Measurements from ENCODE around the gene INO80.
A peak's percentile ranks its signal among the peaks of the same experiment; 100 is the strongest.

Gene INO80

GRCh38 chr15:40937762-40938535 is 178.1 kb downstream of the INO80 start:
- peaks cover 45% of the 10 kb centered on the region for H3K27me3 ChIP-seq (ENCODE audit: control insufficient read depth, insufficient read depth, low read length)

GRCh38 chr15:40936709-40937666 is 179.1 kb downstream of the INO80 start:
- no peaks in the 10 kb centered on the region for H3K4me1 ChIP-seq (ENCODE audit: control insufficient read depth, insufficient read depth, low read length)
- no peak overlapping the region for H3K9ac ChIP-seq (ENCODE audit: low read depth, low read length)
- peaks cover 47% of the 10 kb centered on the region for H3K27me3 ChIP-seq (ENCODE audit: control insufficient read depth, insufficient read depth, low read length)
- no peaks in the 10 kb centered on the region for H3K9me3 ChIP-seq (ENCODE audit: control insufficient read depth, insufficient read depth, low read length)
- H3K36me3 ChIP-seq (ENCODE audit: control insufficient read depth, insufficient read depth, low read length): no peaks in the 10 kb centered on the region
- H3K4me3 ChIP-seq (ENCODE audit: low read depth, low read length): no peak overlapping the region

More at GRCh38 chr15:40937762-40938535, 178.1 kb downstream of the INO80 start:
- Histone ChIP-seq H3K9ac (ENCODE audit: low read depth, low read length) (no peak overlapping the region), H3K36me3 (ENCODE audit: control insufficient read depth, insufficient read depth, low read length) (no peaks in the 10 kb centered on the region), H3K4me3 (ENCODE audit: low read depth, low read length) (no peak overlapping the region), H3K4me1 (ENCODE audit: control insufficient read depth, insufficient read depth, low read length) (no peaks in the 10 kb centered on the region), H3K9me3 (ENCODE audit: control insufficient read depth, insufficient read depth, low read length) (no peaks in the 10 kb centered on the region)

- no peaks in the 10 kb centered on the region for H3K36me3 ChIP-seq (ENCODE audit: control insufficient read depth, insufficient read depth, low read length)
- no peaks in the 10 kb centered on the region for H3K9me3 ChIP-seq (ENCODE audit: control insufficient read depth, insufficient read depth, low read length)
- no peak overlapping the region for H3K4me3 ChIP-seq (ENCODE audit: low read depth, low read length)
- H3K4me1 ChIP-seq (ENCODE audit: control insufficient read depth, insufficient read depth, low read length): no peaks in the 10 kb centered on the region
- H3K27me3 ChIP-seq (ENCODE audit: control insufficient read depth, insufficient read depth, low read length): peaks cover 54% of the 10 kb centered on the region
- no peak overlapping the region for H3K9ac ChIP-seq (ENCODE audit: low read depth, low read length)
Observed at GRCh38 chr15:40936234-40936708, 179.8 kb downstream of the INO80 start.

GRCh38 chr15:40934457-40934856 is 181.6 kb downstream of the INO80 start:
- peaks cover 56% of the 10 kb centered on the region for H3K27me3 ChIP-seq (ENCODE audit: control insufficient read depth, insufficient read depth, low read length)
- H3K9me3 ChIP-seq (ENCODE audit: control insufficient read depth, insufficient read depth, low read length): no peaks in the 10 kb centered on the region
- peaks cover 3% of the 10 kb centered on the region for H3K4me1 ChIP-seq (ENCODE audit: control insufficient read depth, insufficient read depth, low read length)
- H3K36me3 ChIP-seq (ENCODE audit: control insufficient read depth, insufficient read depth, low read length): no peaks in the 10 kb centered on the region
- no peak overlapping the region for H3K4me3 ChIP-seq (ENCODE audit: low read depth, low read length)
- no peak overlapping the region for H3K9ac ChIP-seq (ENCODE audit: low read depth, low read length)

DNA sequence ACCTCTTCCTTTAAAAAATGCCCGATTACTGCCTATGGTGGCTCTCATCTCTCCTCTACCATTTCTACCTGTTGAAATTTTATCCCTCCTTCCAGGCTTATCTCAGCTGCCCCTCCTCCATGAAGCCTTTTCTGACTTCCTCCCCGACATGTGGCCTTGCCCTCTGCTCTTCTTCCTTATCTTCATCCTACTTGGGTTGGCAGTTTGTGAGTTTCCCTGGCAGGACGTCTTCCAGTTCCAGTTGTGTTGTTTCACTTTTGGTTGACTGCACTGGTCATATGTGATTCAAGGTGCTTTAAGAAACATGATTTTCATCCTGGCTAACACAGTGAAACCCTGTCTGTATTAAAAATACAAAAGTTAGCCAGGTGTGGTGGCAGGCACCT is 182.6 kb downstream of the INO80 start:
- Histone ChIP-seq H3K36me3 (ENCODE audit: control insufficient read depth, insufficient read depth, low read length) (no peaks in the 10 kb centered on the region), H3K9ac (ENCODE audit: low read depth, low read length) (no peak overlapping the region), H3K4me3 (ENCODE audit: low read depth, low read length) (no peak overlapping the region), H3K27me3 (ENCODE audit: control insufficient read depth, insufficient read depth, low read length) (peaks cover 61% of the 10 kb centered on the region), H3K4me1 (ENCODE audit: control insufficient read depth, insufficient read depth, low read length) (peaks cover 3% of the 10 kb centered on the region), H3K9me3 (ENCODE audit: control insufficient read depth, insufficient read depth, low read length) (no peaks in the 10 kb centered on the region)

GRCh38 chr15:40932649-40933516 is 183.2 kb downstream of the INO80 start:
- H3K9me3 ChIP-seq (ENCODE audit: control insufficient read depth, insufficient read depth, low read length): no peaks in the 10 kb centered on the region
- H3K9ac ChIP-seq (ENCODE audit: low read depth, low read length): no peak overlapping the region
- H3K4me3 ChIP-seq (ENCODE audit: low read depth, low read length): no peak overlapping the region
- no peaks in the 10 kb centered on the region for H3K36me3 ChIP-seq (ENCODE audit: control insufficient read depth, insufficient read depth, low read length)
- H3K27me3 ChIP-seq (ENCODE audit: control insufficient read depth, insufficient read depth, low read length): peaks cover 64% of the 10 kb centered on the region
- H3K4me1 ChIP-seq (ENCODE audit: control insufficient read depth, insufficient read depth, low read length): peaks cover 3% of the 10 kb centered on the region

GRCh38 chr15:40932156-40932555 is 183.9 kb downstream of the INO80 start:
- Histone ChIP-seq H3K4me3 (ENCODE audit: low read depth, low read length) (no peak overlapping the region), H3K9ac (ENCODE audit: low read depth, low read length) (no peak overlapping the region), H3K27me3 (ENCODE audit: control insufficient read depth, insufficient read depth, low read length) (peaks cover 69% of the 10 kb centered on the region), H3K4me1 (ENCODE audit: control insufficient read depth, insufficient read depth, low read length) (peaks cover 5% of the 10 kb centered on the region), H3K9me3 (ENCODE audit: control insufficient read depth, insufficient read depth, low read length) (no peaks in the 10 kb centered on the region), H3K36me3 (ENCODE audit: control insufficient read depth, insufficient read depth, low read length) (no peaks in the 10 kb centered on the region)

- H3K9me3 ChIP-seq (ENCODE audit: control insufficient read depth, insufficient read depth, low read length): no peaks in the 10 kb centered on the region
- peaks cover 75% of the 10 kb centered on the region for H3K27me3 ChIP-seq (ENCODE audit: control insufficient read depth, insufficient read depth, low read length)
- no peaks in the 10 kb centered on the region for H3K36me3 ChIP-seq (ENCODE audit: control insufficient read depth, insufficient read depth, low read length)
- no peak overlapping the region for H3K9ac ChIP-seq (ENCODE audit: low read depth, low read length)
- peak overlapping the region; percentile 75 for H3K4me3 ChIP-seq (ENCODE audit: low read depth, low read length)
- H3K4me1 ChIP-seq (ENCODE audit: control insufficient read depth, insufficient read depth, low read length): peaks cover 7% of the 10 kb centered on the region
Observed at GRCh38 chr15:40931300-40932142, 184.6 kb downstream of the INO80 start.

- peaks cover 83% of the 10 kb centered on the region for H3K27me3 ChIP-seq (ENCODE audit: control insufficient read depth, insufficient read depth, low read length)
- no peaks in the 10 kb centered on the region for H3K36me3 ChIP-seq (ENCODE audit: control insufficient read depth, insufficient read depth, low read length)
- H3K9ac ChIP-seq (ENCODE audit: low read depth, low read length): no peak overlapping the region
- H3K4me3 ChIP-seq (ENCODE audit: low read depth, low read length): peak overlapping the region; percentile 75
- peaks cover 7% of the 10 kb centered on the region for H3K4me1 ChIP-seq (ENCODE audit: control insufficient read depth, insufficient read depth, low read length)
- H3K9me3 ChIP-seq (ENCODE audit: control insufficient read depth, insufficient read depth, low read length): no peaks in the 10 kb centered on the region
Observed at GRCh38 chr15:40930430-40931299, 185.4 kb downstream of the INO80 start.
